Ovary (tissue), 3 donors: ENCODE data around the gene ESYT2.

Source experiments
- POLR2A ChIP-seq: fragments of 450-650 bp; IDR thresholded peaks from one replicate; pipeline ENCODE4 v1.6.1; 2017; ENCODE audit warnings: antibody characterized with exemption, mild to moderate bottlenecking, moderate library complexity
- TF ChIP-seq, protein P1 (sequence below), 3 donors: fragments of 450-650 bp in 2 of 3; fragments of 200-600 bp in 1 of 3; IDR thresholded peaks; one replicate each; pipeline versions ENCODE4 v1.5.1 to v1.8.0; 2016 to 2022; ENCODE audit warnings: antibody characterized with exemption in 3 of 3, mild to moderate bottlenecking in 1 of 3
- donor health status: DM: no; HTN: no; CAD: no.

DNA sequence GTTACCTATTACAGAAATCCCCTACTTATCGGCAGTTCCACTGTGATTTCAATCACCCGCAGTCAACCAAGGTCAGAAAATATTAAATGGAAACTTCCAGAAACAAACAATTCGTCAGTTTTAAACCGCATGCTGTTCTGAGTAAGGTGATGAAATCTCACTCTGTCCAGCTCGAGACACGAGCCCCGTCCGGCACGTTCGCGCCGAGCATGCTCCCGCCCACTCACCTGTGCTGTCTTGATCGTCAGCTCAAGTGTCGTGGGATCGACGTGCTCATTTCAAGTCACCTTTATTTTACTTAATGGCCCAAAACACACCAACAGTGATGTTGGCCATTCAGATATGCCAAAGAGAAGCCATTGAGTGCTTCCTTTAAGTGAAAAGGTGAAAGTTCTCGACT is 21.2 kb downstream of the ESYT2 start:
- no peak for TF ChIP-seq POLR2A
- TF ChIP-seq, protein P1, sequence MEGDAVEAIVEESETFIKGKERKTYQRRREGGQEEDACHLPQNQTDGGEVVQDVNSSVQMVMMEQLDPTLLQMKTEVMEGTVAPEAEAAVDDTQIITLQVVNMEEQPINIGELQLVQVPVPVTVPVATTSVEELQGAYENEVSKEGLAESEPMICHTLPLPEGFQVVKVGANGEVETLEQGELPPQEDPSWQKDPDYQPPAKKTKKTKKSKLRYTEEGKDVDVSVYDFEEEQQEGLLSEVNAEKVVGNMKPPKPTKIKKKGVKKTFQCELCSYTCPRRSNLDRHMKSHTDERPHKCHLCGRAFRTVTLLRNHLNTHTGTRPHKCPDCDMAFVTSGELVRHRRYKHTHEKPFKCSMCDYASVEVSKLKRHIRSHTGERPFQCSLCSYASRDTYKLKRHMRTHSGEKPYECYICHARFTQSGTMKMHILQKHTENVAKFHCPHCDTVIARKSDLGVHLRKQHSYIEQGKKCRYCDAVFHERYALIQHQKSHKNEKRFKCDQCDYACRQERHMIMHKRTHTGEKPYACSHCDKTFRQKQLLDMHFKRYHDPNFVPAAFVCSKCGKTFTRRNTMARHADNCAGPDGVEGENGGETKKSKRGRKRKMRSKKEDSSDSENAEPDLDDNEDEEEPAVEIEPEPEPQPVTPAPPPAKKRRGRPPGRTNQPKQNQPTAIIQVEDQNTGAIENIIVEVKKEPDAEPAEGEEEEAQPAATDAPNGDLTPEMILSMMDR (IDR thresholded peaks at IDR 0.05) = no peak
